Tibial artery (tissue), 4 donors: ENCODE data around the gene IL9R.
"Not testable (repeated sequence)": the region's sequence is repeated elsewhere in the genome, so short reads cannot be mapped to it uniquely, and the experiment has no call there.

Experiments used
- DNase-seq, 2 donors: peaks; one replicate each; pipeline ENCODE4 v3.0.0-alpha.2; 2019
- H3K27ac ChIP-seq, 2 donors: fragments of 200-600 bp; sonication (generic) in 1 of 2; 1 replicate in 1 of 2; 2 replicates in 1 of 2; pipeline ENCODE4 v1.5.1; 2018 to 2019; ENCODE audit warnings: mild to moderate bottlenecking in 1 of 2
- H3K27me3 ChIP-seq, 2 donors: fragments of 200-600 bp; sonication (generic) in 1 of 2; one replicate each; pipeline versions ENCODE4 v1.5.1 to v1.6.0; 2016 to 2019
- H3K36me3 ChIP-seq, 3 donors: fragments of 200-600 bp; sonication (generic) in 2 of 3; one replicate each; pipeline ENCODE4 v1.5.1; 2016 to 2019; ENCODE audit warnings: mild to moderate bottlenecking in 2 of 3
- H3K4me1 ChIP-seq, 4 donors: fragments of 200-600 bp; sonication (generic) in 2 of 4; 1 replicate in 3 of 4; 2 replicates in 1 of 4; pipeline ENCODE4 v1.5.1; 2016 to 2019
- H3K4me3 ChIP-seq, 2 donors: fragments of 200-600 bp; sonication (generic) in 1 of 2; 1 replicate in 1 of 2; 2 replicates in 1 of 2; pipeline ENCODE4 v1.5.1; 2018 to 2019; ENCODE audit warnings: mild to moderate bottlenecking in 2 of 2
- H3K9me3 ChIP-seq, 3 donors: fragments of 200-600 bp; sonication (generic) in 1 of 3; one replicate each; pipeline ENCODE4 v1.5.1; 2016 to 2019
- intact Hi-C: fragments of 100-400 bp; cut with DNase I; formaldehyde crosslinking; loops from one replicate; pipeline ENCODE4 v1.15.0; 2023; ENCODE audit warnings: low total_unique reads
- TF ChIP-seq, protein P1 (sequence below), 2 experiments: fragments of 200-600 bp in 1 of 2; fragments of 450-650 bp in 1 of 2; IDR thresholded peaks; one replicate each; pipeline ENCODE4 v1.5.1; 2017 to 2019; ENCODE audit warnings: antibody characterized with exemption in 2 of 2, mild to moderate bottlenecking in 1 of 2, moderate library complexity in 1 of 2

The IL9R gene

DNA sequence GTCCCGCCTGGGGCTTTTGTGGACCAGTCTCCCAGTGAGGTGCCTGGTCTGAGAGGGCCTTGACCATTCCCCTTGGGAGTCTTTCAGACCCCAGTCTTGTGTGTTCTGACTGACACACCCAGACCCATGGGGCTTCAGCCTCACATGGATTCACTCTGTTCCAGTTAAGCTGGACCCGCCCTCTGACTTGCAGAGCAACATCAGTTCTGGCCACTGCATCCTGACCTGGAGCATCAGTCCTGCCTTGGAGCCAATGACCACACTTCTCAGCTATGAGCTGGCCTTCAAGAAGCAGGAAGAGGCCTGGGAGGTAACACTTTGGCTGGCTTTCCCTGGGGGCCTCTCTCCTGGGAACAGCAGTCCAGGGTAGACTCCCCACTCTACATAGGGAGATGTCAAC is 6.8 kb downstream of the IL9R start:
- Histone ChIP-seq H3K36me3 (no peaks in the 10 kb centered on the region), H3K27me3 (no peaks in the 10 kb centered on the region), H3K9me3 (no peaks in the 10 kb centered on the region), H3K27ac (no peak overlapping the region), H3K4me3 (no peak overlapping the region), H3K4me1 (no peaks in the 10 kb centered on the region)
- intact Hi-C loops = no loop called here
- TF ChIP-seq, protein P1, sequence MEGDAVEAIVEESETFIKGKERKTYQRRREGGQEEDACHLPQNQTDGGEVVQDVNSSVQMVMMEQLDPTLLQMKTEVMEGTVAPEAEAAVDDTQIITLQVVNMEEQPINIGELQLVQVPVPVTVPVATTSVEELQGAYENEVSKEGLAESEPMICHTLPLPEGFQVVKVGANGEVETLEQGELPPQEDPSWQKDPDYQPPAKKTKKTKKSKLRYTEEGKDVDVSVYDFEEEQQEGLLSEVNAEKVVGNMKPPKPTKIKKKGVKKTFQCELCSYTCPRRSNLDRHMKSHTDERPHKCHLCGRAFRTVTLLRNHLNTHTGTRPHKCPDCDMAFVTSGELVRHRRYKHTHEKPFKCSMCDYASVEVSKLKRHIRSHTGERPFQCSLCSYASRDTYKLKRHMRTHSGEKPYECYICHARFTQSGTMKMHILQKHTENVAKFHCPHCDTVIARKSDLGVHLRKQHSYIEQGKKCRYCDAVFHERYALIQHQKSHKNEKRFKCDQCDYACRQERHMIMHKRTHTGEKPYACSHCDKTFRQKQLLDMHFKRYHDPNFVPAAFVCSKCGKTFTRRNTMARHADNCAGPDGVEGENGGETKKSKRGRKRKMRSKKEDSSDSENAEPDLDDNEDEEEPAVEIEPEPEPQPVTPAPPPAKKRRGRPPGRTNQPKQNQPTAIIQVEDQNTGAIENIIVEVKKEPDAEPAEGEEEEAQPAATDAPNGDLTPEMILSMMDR (IDR thresholded peaks at IDR 0.05) = no peak
- no peak for DNase-seq

DNA sequence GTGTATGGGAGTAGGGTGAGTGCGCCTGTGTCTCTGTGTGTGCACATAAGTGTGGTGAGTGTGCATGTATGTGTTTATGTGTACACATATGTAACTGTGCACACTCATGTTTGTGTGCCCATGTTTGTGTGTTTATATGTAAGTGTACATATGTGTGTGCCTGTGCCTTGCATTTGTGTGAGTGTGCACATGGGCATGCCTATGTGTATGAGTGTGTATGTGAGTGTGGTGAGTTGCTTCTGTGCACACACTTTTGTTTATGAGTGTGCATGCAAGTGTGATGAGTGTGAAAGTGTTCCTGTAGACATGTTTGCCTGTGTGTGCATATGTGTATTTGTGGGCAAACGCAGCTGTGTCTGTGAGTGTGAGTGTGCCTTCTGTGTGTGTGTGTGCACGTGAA is 7.2 kb downstream of the IL9R start:
- no peak for DNase-seq
- intact Hi-C loops = no loop called here
- H3K4me1 ChIP-seq = no peaks in the 10 kb centered on the region
- TF ChIP-seq, protein P1 (IDR thresholded peaks at IDR 0.05) = no peak
- no peak overlapping the region for H3K27ac ChIP-seq
- no peaks in the 10 kb centered on the region for H3K9me3 ChIP-seq
- H3K36me3 ChIP-seq = no peaks in the 10 kb centered on the region
- no peak overlapping the region for H3K4me3 ChIP-seq
- H3K27me3 ChIP-seq = no peaks in the 10 kb centered on the region

- no peaks in the 10 kb centered on the region for H3K9me3 ChIP-seq
- no peak for DNase-seq
- intact Hi-C loops = no loop called here
- no peak overlapping the region for H3K27ac ChIP-seq
- H3K27me3 ChIP-seq = no peaks in the 10 kb centered on the region
- H3K36me3 ChIP-seq = no peaks in the 10 kb centered on the region
- H3K4me1 ChIP-seq = no peaks in the 10 kb centered on the region
- H3K4me3 ChIP-seq = no peak overlapping the region
- TF ChIP-seq, protein P1 (IDR thresholded peaks at IDR 0.05) = no peak
Observed at GRCh38 chrX:156005144-156005543, 7.6 kb downstream of the IL9R start.

GRCh38 chrX:156006468-156006867 is 9.0 kb downstream of the IL9R start:
- H3K27me3 ChIP-seq, DNase-seq, H3K9me3 ChIP-seq, intact Hi-C loops, H3K27ac ChIP-seq, H3K36me3 ChIP-seq, H3K4me1 ChIP-seq, H3K4me3 ChIP-seq: not testable (repeated sequence)

- H3K4me1 ChIP-seq, H3K27me3 ChIP-seq, intact Hi-C loops, H3K4me3 ChIP-seq, DNase-seq, H3K36me3 ChIP-seq, H3K27ac ChIP-seq, H3K9me3 ChIP-seq: not testable (repeated sequence)
Observed at GRCh38 chrX:156008379-156008778, 10.9 kb downstream of the IL9R start.

- H3K36me3 ChIP-seq = no peaks in the 10 kb centered on the region
- TF ChIP-seq, protein P1 (IDR thresholded peaks at IDR 0.05) = no peak
- H3K27me3 ChIP-seq = no peaks in the 10 kb centered on the region
- intact Hi-C loops = no loop called here
- H3K27ac ChIP-seq = no peak overlapping the region
- H3K4me3 ChIP-seq = no peak overlapping the region
- H3K4me1 ChIP-seq = no peaks in the 10 kb centered on the region
- no peaks in the 10 kb centered on the region for H3K9me3 ChIP-seq
- no peak for DNase-seq
Observed at GRCh38 chrX:156008915-156009314, 11.4 kb downstream of the IL9R start.

GRCh38 chrX:156009691-156010090 is 12.2 kb downstream of the IL9R start:
- H3K36me3 ChIP-seq, H3K27ac ChIP-seq, DNase-seq, H3K4me1 ChIP-seq, H3K27me3 ChIP-seq, H3K9me3 ChIP-seq, intact Hi-C loops, H3K4me3 ChIP-seq: not testable (repeated sequence)

DNA sequence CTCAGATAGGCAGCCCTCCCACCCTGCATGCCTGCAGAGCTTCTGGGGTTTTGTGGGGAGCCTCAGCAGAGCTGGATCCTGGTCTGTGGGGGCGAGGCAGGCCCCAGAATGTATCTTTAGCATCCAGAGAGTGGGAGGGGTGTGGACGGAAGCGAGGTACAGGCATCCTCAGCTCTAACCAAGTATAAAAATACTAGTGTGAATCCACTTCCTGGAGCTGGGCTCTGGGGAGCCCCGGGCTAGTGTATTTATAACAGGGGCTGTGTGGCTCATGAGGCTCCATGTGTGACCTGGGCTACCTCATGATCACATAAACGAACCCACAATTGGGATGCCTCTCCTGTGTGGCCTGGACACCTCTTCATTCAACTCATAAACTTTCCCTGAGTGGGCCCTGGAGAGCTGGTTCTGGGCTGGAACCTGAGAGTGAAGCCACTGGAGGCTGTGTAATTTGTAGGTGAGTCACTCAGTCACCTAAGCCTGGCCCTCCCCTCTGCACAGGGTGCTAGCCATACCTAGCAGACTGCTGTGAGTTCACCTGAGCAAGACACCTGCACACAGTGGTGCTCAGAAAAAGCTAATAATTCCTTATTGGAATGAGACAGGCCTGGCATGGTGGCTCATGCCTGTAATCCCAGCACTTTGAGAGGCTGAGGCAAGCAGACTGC is 15.9 kb downstream of the IL9R start:
- H3K9me3 ChIP-seq, H3K4me1 ChIP-seq, H3K27me3 ChIP-seq, H3K27ac ChIP-seq, H3K36me3 ChIP-seq, H3K4me3 ChIP-seq, DNase-seq, intact Hi-C loops: not testable (repeated sequence)

DNA sequence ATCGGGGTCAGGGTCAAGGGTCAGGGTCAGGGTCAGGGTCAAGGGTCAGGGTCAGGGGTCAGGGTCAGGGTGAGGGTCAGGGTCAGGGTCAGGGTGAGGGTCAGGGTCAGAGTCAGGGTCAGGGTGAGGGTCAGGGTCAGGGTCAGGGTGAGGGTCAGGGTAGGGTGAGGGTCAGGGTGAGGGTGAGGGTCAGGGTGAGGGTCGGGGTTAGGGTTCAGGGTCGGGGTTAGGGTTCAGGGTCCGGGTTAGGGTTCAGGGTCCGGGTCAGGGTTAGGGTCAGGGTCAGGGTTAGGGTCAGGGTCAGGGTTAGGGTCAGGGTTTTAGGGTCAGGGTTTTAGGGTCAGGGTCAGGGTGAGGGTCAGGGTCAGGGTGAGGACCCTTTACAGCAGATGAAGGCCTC is 22.4 kb downstream of the IL9R start:
- H3K27ac ChIP-seq = not testable (repeated sequence)

DNA sequence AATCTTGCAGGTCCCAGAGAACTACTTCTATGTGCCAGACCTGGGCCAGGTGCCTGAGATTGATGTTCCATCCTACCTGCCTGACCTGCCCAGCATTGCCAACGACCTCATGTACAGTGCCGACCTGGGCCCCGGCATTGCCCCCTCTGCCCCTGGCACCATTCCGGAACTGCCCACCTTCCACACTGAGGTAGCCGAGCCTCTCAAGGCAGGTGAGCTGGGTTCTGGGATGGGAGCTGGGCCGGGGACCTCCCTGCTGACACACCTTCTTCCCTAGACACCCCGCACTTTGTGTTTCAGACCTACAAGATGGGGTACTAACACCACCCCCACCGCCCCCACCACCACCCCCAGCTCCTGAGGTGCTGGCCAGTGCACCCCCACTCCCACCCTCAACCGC is 25.5 kb downstream of the IL9R start:
- H3K4me1 ChIP-seq, H3K36me3 ChIP-seq, DNase-seq, H3K27ac ChIP-seq, H3K4me3 ChIP-seq, intact Hi-C loops, H3K27me3 ChIP-seq, H3K9me3 ChIP-seq: not testable (repeated sequence)

More for the DNA sequence above, 22.4 kb downstream of the IL9R start:
- DNase-seq, H3K36me3 ChIP-seq, H3K27me3 ChIP-seq, H3K9me3 ChIP-seq, H3K4me3 ChIP-seq, H3K4me1 ChIP-seq, intact Hi-C loops: not testable (repeated sequence)
